ENCODE data around the gene NTN4.
"Not testable (repeated sequence)": the region's sequence is repeated elsewhere in the genome, so short reads cannot be mapped to it uniquely, and the experiment has no call there.

The NTN4 gene

GRCh38 chr12:95705143-95705542, 85.4 kb downstream of the NTN4 start:
- DNase-seq: no peak

- no peak for DNase-seq
These were observed 86.6 kb downstream of the NTN4 start for GRCh38 chr12:95703986-95704385.

- no peak for DNase-seq
These were observed 88.7 kb downstream of the NTN4 start for GRCh38 chr12:95701722-95702418.

- DNase-seq: no peak
These were observed 89.3 kb downstream of the NTN4 start for GRCh38 chr12:95701275-95701674.

- DNase-seq: no peak
These were observed 90.2 kb downstream of the NTN4 start for GRCh38 chr12:95700316-95700785.

DNA sequence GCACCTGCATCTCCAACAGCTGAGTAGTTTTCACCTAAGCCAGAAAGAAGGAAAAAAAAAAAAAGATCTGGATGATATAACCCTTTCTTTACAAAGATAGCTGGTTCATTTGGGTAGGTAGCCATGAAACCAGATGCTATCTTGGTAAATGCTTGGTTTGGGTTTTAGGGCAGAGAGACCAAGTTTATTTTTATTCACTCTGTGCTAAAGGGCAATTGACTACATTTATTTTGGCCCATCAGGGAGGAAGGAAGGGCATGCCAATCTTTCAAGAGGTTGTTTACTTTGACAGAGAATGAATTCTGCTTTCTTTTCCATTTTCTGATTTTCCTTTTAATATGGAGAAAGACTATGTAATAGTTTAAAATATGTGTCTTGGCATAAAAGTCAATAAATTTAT, 91.0 kb downstream of the NTN4 start:
- DNase-seq: no peak

GRCh38 chr12:95694136-95694535, 96.4 kb downstream of the NTN4 start:
- DNase-seq: no peak

DNA sequence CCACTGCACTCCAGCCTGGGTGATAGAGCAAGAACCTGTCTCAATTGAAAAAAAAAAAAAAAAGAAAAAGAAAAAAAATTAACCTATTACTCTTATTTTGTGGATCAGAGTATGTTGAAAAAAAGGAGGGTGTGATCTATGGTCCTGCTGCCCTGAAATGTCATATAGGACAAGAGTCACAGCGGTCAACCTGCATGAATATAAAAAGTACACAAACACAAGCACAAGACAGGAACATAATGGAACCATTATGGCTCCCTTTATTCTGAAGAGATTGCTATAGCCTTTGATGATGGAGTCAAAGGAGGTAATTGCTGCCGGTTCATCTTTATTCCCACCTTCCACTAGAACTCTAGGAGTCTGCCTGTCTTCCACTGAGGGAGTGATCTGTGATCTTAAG, 96.9 kb downstream of the NTN4 start:
- DNase-seq: no peak

GRCh38 chr12:95690861-95691635, 99.5 kb downstream of the NTN4 start:
- no peak for DNase-seq

GRCh38 chr12:95687937-95688336, 102.6 kb downstream of the NTN4 start:
- no peak for DNase-seq

DNA sequence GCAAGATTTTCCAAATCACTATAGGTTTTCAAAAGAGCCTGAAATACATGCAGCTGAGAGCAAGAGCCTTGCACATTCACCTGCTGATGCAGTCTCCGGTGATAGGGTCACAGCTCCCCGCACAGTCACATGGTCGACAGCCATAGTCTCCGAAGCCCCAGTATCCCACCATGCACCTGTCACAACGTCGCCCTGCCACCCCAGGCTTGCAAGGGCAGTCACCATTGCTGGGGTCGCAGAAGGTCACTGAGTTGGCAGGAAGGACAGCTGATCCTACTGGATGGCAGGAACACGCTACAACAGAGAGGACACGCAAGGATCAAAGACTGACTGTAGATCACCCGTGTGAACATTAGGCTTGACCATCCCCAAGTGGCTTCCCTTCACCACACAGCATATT, 107.1 kb downstream of the NTN4 start:
- DNase-seq: no peak

GRCh38 chr12:95681210-95681765, 109.3 kb downstream of the NTN4 start:
- DNase-seq: no peak

- DNase-seq: no peak
These were observed 111.9 kb downstream of the NTN4 start for GRCh38 chr12:95678684-95679083.

DNA sequence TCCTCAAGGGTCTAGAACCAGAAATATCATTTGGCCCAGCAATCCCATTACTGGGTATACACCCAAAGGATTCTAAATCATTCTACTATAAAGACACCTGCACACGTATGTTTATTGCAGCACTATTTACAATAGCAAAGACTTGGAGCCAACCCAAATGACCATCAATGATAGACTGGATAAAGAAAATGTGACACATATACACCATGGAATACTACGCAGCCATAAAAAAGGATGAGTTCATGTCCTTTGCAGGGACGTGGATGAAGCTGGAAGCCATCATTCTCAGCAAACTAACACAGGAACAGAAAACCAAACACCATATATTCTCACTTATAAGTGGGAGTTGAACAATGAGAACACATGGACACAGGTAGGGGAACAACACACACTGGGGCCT, 112.8 kb downstream of the NTN4 start:
- not testable (repeated sequence) for DNase-seq

- no peak for DNase-seq
These were observed 115.9 kb downstream of the NTN4 start for GRCh38 chr12:95674631-95675030.

GRCh38 chr12:95674163-95674562, 116.4 kb downstream of the NTN4 start:
- DNase-seq: no peak

GRCh38 chr12:95673576-95673975, 117.0 kb downstream of the NTN4 start:
- no peak for DNase-seq

DNA sequence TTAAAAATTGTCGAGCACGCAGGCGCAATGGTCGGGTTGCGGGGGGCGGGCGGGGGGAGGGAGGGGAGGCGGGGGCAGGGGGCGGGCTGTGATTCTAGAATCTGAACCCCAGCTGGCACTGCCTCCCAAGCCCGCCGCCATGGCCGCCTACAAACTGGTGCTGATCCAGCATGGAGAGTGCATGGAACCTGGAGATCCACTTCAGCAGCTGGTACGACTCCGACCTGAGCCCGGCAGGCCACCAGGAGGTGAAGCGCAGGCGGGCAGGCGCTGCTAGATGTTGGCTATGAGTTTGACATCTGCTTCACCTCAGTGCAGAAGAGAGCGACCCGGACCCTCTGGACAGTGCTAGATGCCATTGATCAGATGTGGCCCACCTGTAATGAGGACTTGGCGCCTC, 118.4 kb downstream of the NTN4 start:
- DNase-seq: no peak

GRCh38 chr12:95671265-95671664, 119.3 kb downstream of the NTN4 start:
- no peak for DNase-seq

- DNase-seq: no peak
These were observed 127.0 kb downstream of the NTN4 start for GRCh38 chr12:95663525-95663924.

DNA sequence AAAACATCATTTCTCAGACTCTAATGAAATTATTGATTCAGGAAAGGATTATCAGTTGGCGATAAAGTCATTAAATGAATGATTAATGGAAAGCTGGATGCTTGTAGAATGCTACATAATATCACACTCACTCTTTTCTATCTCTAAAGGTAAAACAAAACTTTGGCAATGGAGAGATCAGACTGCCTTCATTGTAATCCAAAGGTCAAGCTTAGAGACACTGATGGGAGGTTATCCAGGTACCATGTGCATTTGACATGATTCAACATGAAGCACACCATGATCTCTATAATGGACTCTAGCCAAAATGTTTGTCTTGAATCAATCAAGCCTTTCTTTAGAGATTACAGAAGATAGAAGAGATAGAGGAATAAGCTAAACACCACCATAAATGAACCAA, 129.2 kb downstream of the NTN4 start:
- DNase-seq: no peak

GRCh38 chr12:95658386-95658785, 132.2 kb downstream of the NTN4 start:
- no peak for DNase-seq

DNA sequence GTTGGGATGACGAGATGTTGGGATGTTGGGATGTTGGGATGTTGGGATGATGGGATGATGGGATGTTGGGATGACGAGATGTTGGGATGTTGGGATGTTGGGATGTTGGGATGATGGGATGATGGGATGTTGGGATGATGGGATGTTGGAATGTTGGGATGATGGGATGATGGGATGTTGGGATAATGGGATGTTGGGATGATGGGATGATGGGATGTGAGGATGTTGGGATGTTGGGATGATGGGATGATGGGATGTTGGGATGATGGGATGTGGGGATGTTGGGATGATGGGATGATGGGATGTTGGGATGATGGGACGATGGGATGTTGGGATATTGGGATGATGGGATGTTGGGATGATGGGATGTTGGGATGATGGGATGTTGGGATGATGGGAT, 135.9 kb downstream of the NTN4 start:
- DNase-seq: not testable (repeated sequence)

Data from activated CD8-positive, alpha-beta memory T cell treated with anti-CD3 and anti-CD28 coated beads for 24 hours (primary cell).